CD4-positive, alpha-beta T cell treated with Interferon gamma for 1 hour (primary cell): ENCODE results near the gene DGKK.

Experiments used
- DNase-seq: peaks from one replicate; pipeline ENCODE4 v3.0.0-alpha.2; 2020

The DGKK gene

GRCh38 chrX:50470103-50471031 is at the start of gene DGKK:
DGKK (minus strand) TSS chrX:50470825; CDS start chrX:50470678, 147 bp downstream.
- DNase-seq = no peak

GRCh38 chrX:50514811-50515210 is 44.2 kb upstream of the DGKK start:
- no peak for DNase-seq

GRCh38 chrX:50497114-50497513 is 26.5 kb upstream of the DGKK start:
- no peak for DNase-seq

- DNase-seq = no peak
Observed at GRCh38 chrX:50495616-50496015, 25.0 kb upstream of the DGKK start.

GRCh38 chrX:50492720-50493119 is 22.1 kb upstream of the DGKK start:
- DNase-seq = no peak

GRCh38 chrX:50484662-50485061 is 14.0 kb upstream of the DGKK start:
- no peak for DNase-seq

- no peak for DNase-seq
Observed at GRCh38 chrX:50483283-50483682, 12.7 kb upstream of the DGKK start.

GRCh38 chrX:50475208-50475607 is 4.6 kb upstream of the DGKK start:
- no peak for DNase-seq

- no peak for DNase-seq
Observed at GRCh38 chrX:50471390-50471789, 765 bp upstream of the DGKK start.

GRCh38 chrX:50469206-50469605 is 1.4 kb downstream of the DGKK start:
- DNase-seq = no peak

- DNase-seq = no peak
Observed at GRCh38 chrX:50459615-50460014, 11.0 kb downstream of the DGKK start.

GRCh38 chrX:50458483-50458882 is 12.1 kb downstream of the DGKK start:
- no peak for DNase-seq

GRCh38 chrX:50456712-50457484 is 13.7 kb downstream of the DGKK start:
- DNase-seq = no peak

GRCh38 chrX:50452782-50453181 is 17.8 kb downstream of the DGKK start:
- no peak for DNase-seq

- DNase-seq = no peak
Observed at GRCh38 chrX:50450324-50450723, 20.3 kb downstream of the DGKK start.

- no peak for DNase-seq
Observed at GRCh38 chrX:50448565-50448964, 22.1 kb downstream of the DGKK start.

- DNase-seq = no peak
Observed at GRCh38 chrX:50447535-50447934, 23.1 kb downstream of the DGKK start.

GRCh38 chrX:50442426-50443116 is 28.1 kb downstream of the DGKK start:
- DNase-seq = no peak

- no peak for DNase-seq
Observed at GRCh38 chrX:50436797-50437196, 33.8 kb downstream of the DGKK start.

- DNase-seq = no peak
Observed at GRCh38 chrX:50432829-50433289, 37.8 kb downstream of the DGKK start.

- DNase-seq = no peak
Observed at GRCh38 chrX:50431623-50432022, 39.0 kb downstream of the DGKK start.

- no peak for DNase-seq
Observed at GRCh38 chrX:50430917-50431575, 39.6 kb downstream of the DGKK start.

- DNase-seq = no peak
Observed at GRCh38 chrX:50428174-50428573, 42.5 kb downstream of the DGKK start.
